Measurements from ENCODE around the gene TTLL13. TPM values are rescaled to one million over a fixed set of nuclear protein-coding genes. Genes with fewer than 3 reads are reported as not detected.

Gene TTLL13
- total RNA-seq, 1 donor from 2014 or later, result not detected

DNA sequence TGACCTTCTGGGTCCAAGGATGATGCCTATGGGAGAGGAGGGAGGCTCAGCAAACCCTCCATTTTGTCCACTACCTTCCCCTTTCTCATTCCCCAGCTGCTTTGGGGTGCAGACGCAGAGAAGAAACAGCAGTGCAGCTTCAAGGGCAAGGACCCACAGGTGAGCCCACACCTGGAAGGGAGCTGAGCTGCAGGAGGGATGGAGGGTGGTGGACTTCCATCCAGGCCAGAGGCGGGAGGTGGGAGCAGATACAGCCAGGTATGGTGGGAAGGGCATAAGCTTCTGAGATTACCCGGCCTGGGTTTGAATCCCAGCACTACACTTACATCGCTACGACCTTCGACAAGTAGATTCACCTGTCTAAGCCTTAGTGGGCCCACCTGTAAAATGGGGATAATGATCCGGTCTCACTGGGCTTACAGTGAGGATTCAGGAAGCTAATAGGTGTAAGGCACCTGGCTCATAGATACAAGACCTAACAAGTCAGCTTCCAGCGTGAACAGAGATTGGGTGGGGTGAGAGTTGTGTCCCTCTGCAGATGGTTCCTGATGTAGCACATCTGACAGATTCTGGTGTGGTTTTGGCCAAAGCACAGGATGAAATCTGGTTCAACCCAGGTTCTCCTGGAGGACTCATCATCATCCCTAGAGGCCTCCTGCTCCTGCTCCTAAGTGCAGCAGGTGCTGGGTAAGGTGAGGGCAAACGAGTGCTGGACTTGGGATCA lies 31.5 kb upstream of the TTLL13 start:
- ATAC-seq (no peak), DNase-seq (no peak)
- Histone ChIP-seq H3K27me3 (ENCODE audit: low read depth) (no peaks in the 10 kb centered on the region), H3K4me1 (peaks cover 32% of the 10 kb centered on the region), H3K36me3 (peaks cover 42% of the 10 kb centered on the region), H3K27ac (no peak overlapping the region), H3K4me3 (no peak overlapping the region), H3K9me3 (no peaks in the 10 kb centered on the region)
- intact Hi-C loops (cut with DNase I), result no loop called here
- TF ChIP-seq CTCF (IDR thresholded peaks at IDR 0.05), result no peak

DNA sequence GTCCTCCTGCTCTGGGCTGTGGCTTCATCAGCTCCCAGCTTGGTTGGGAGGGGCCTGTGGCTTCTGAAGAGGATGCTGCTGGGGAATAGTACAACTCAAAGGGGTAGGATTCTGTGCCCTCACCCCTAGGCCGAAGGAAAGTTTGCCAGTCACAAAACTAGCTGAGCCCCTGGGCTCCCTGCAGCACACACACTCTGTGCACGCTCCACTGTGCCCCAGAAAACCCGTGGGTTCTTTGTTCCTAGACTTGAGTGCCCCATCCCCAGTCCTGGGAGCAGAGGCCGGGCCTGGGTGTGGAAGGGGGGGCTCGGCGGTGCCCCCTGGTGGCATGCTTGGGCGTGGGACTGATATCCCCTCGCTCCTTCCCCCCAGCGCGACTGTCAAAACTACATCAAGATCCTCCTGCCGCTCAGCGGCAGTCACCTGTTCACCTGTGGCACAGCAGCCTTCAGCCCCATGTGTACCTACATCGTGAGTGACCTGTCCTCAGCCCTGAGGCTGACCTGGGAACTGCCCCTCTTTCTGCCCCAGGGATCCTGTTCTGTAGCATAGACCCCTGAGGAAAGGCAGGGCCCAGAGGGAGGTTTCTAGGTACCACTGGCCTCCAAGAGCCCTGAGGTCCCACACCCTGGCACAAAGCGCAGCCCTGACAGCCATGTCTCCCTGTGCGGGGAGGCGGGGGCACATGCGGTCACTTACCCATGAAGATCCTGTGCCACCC lies 29.8 kb upstream of the TTLL13 start:
- Histone ChIP-seq H3K36me3 (peaks cover 59% of the 10 kb centered on the region), H3K27me3 (ENCODE audit: low read depth) (no peaks in the 10 kb centered on the region), H3K4me1 (peaks cover 18% of the 10 kb centered on the region), H3K9me3 (no peaks in the 10 kb centered on the region), H3K4me3 (no peak overlapping the region), H3K27ac (no peak overlapping the region)
- DNase-seq (peak; percentile 69), ATAC-seq (peak; percentile 64 to 65)
- intact Hi-C loops (cut with DNase I), result no loop called here
- TF ChIP-seq CTCF (IDR thresholded peaks at IDR 0.05), result peak; percentile 69

- intact Hi-C loops (cut with DNase I), result no loop called here
- no peak overlapping the region for H3K27ac ChIP-seq
- H3K9me3 ChIP-seq, result no peaks in the 10 kb centered on the region
- peaks cover 68% of the 10 kb centered on the region for H3K36me3 ChIP-seq
- ATAC-seq (peak; percentile 82 to 84), DNase-seq (peak; percentile 75)
- H3K27me3 ChIP-seq (ENCODE audit: low read depth), result no peaks in the 10 kb centered on the region
- H3K4me1 ChIP-seq, result peaks cover 15% of the 10 kb centered on the region
- no peak overlapping the region for H3K4me3 ChIP-seq
- TF ChIP-seq CTCF (IDR thresholded peaks at IDR 0.05), result peak; percentile 72
Measured at GRCh38 chr15:90221246-90221900, 28.0 kb upstream of the TTLL13 start.

DNA sequence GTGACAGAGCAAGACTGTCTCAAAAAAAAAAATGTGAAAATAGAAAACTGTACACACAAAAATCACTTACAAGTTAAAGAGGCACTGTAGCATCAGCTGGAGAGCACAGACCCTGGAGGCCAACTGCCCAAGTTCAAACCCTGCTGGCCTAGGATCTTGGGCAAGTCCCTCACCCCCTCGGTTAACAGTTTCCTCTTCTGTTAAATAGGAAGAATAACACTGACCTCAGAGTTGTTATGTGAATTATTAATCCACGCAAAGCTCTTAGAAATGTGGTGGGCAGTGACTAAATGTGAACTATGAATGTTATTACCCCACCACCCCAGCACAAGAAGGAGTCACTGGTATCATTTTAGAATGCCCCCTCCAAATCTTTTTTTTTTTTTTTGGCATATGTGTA lies 26.8 kb upstream of the TTLL13 start:
- DNase-seq, result no peak
- H3K36me3 ChIP-seq, result peaks cover 74% of the 10 kb centered on the region
- intact Hi-C loops (cut with DNase I), result no loop called here
- H3K27ac ChIP-seq, result no peak overlapping the region
- H3K9me3 ChIP-seq, result no peaks in the 10 kb centered on the region
- no peak overlapping the region for H3K4me3 ChIP-seq
- no peaks in the 10 kb centered on the region for H3K27me3 ChIP-seq (ENCODE audit: low read depth)
- TF ChIP-seq CTCF (IDR thresholded peaks at IDR 0.05), result no peak
- no peak for ATAC-seq
- peaks cover 15% of the 10 kb centered on the region for H3K4me1 ChIP-seq

GRCh38 chr15:90223441-90224165 lies 25.8 kb upstream of the TTLL13 start:
- intact Hi-C loops (cut with DNase I), result no loop called here
- H3K27ac ChIP-seq, result no peak overlapping the region

More at GRCh38 chr15:90223441-90224165, 25.8 kb upstream of the TTLL13 start:
- ATAC-seq, result no peak
- Histone ChIP-seq H3K4me3 (no peak overlapping the region), H3K4me1 (peaks cover 15% of the 10 kb centered on the region), H3K36me3 (peaks cover 74% of the 10 kb centered on the region), H3K27me3 (ENCODE audit: low read depth) (no peaks in the 10 kb centered on the region), H3K9me3 (no peaks in the 10 kb centered on the region)
- no peak for TF ChIP-seq CTCF (IDR thresholded peaks at IDR 0.05)
- no peak for DNase-seq
